Measurements from ENCODE around the gene NSG2.

The NSG2 gene

GRCh38 chr5:174067499-174067898, 22.0 kb downstream of the NSG2 start:
- ChIA-PET POLR2A (no interaction called here), CTCF (interaction anchor here (0.7 to 0.9 kb wide), 2 partner anchors 15 to 26 kb away, joined by 3 read pairs; no protein-coding TSS in a partner anchor)
- Histone ChIP-seq H3K4me3 (ENCODE audit: low read depth, low read length) (no peak overlapping the region), H3K27ac (ENCODE audit: extremely low read depth, low read depth, low read length) (no peak overlapping the region), H3K36me3 (ENCODE audit: control insufficient read depth in 2 of 2, insufficient read depth in 1 of 2, low read length in 2 of 2) (no peaks in the 10 kb centered on the region), H3K4me1 (ENCODE audit: control insufficient read depth, insufficient read depth, low read length) (peaks cover 6% of the 10 kb centered on the region), H3K9me3 (ENCODE audit: control insufficient read depth, insufficient read depth, low read depth, low read length) (no peaks in the 10 kb centered on the region)
- TF ChIP-seq ZFP37 (tag by site-specific recombination; IDR thresholded peaks at IDR 0.05) (no peak), SETDB1 (IDR thresholded peaks at IDR 0.05; ENCODE audit: insufficient read length, low read length) (no peak), ZNF2 (tag by site-specific recombination; IDR thresholded peaks at IDR 0.05) (no peak), EGR2 (tag by site-specific recombination; IDR thresholded peaks at IDR 0.05; ENCODE audit: low read depth) (no peak), KLF1 (tag by site-specific recombination; IDR thresholded peaks at IDR 0.05) (no peak), ZNF664 (tag by site-specific recombination; IDR thresholded peaks at IDR 0.05) (no peak), ZNF175 (tag by site-specific recombination; IDR thresholded peaks at IDR 0.05) (no peak), ZNF837 (tag by site-specific recombination; IDR thresholded peaks at IDR 0.05) (no peak), ZNF394 (tag by site-specific recombination; IDR thresholded peaks at IDR 0.05; ENCODE audit: borderline replicate concordance) (no peak), ZNF280D (tag by site-specific recombination; IDR thresholded peaks at IDR 0.05) (no peak), ZNF561 (tag by site-specific recombination; IDR thresholded peaks at IDR 0.05; ENCODE audit: borderline replicate concordance) (no peak), ZNF239 (tag by site-specific recombination; IDR thresholded peaks at IDR 0.05) (no peak)

- Histone ChIP-seq H3K36me3 (ENCODE audit: control insufficient read depth in 2 of 2, insufficient read depth in 1 of 2, low read length in 2 of 2) (no peaks in the 10 kb centered on the region), H3K27ac (ENCODE audit: extremely low read depth, low read depth, low read length) (no peak overlapping the region), H3K9me3 (ENCODE audit: control insufficient read depth, insufficient read depth, low read depth, low read length) (no peaks in the 10 kb centered on the region), H3K4me3 (ENCODE audit: low read depth, low read length) (no peak overlapping the region), H3K4me1 (ENCODE audit: control insufficient read depth, insufficient read depth, low read length) (no peaks in the 10 kb centered on the region)
- TF ChIP-seq ZBTB26 (tag by site-specific recombination; optimal IDR thresholded peaks at IDR 0.05) (no peak), ZNF354C (tag by site-specific recombination; IDR thresholded peaks at IDR 0.05; ENCODE audit: borderline replicate concordance, low read depth) (no peak), ZNF677 (tag by site-specific recombination; IDR thresholded peaks at IDR 0.05) (no peak), RBAK (tag by site-specific recombination; IDR thresholded peaks at IDR 0.05) (no peak), ZNF549 (tag by site-specific recombination; IDR thresholded peaks at IDR 0.05) (no peak), ZNF624 (tag by site-specific recombination; IDR thresholded peaks at IDR 0.05) (no peak), ZNF629 (tag by site-specific recombination; IDR thresholded peaks at IDR 0.05) (no peak), ZNF214 (tag by site-specific recombination; IDR thresholded peaks at IDR 0.05; ENCODE audit: borderline replicate concordance) (no peak)
- CTCF ChIA-PET, result no interaction called here
- POLR2A ChIA-PET, result no interaction called here
Observed at GRCh38 chr5:174071484-174071883, 26.0 kb downstream of the NSG2 start.

All from HEK293 (cell line).